Activated CD8-positive, alpha-beta memory T cell treated with anti-CD3 and anti-CD28 coated beads, Interleukin-2, amount 50 U/mL, for 24 hours (primary cell): ENCODE results near the gene OAS3.
"Not testable (repeated sequence)": the region's sequence is repeated elsewhere in the genome, so short reads cannot be mapped to it uniquely, and the experiment has no call there.

Experiments
- DNase-seq: peaks from one replicate; pipeline ENCODE4 v3.0.0-alpha.2; 2020; ENCODE audit errors: extremely low read depth

OAS3 gene

DNA sequence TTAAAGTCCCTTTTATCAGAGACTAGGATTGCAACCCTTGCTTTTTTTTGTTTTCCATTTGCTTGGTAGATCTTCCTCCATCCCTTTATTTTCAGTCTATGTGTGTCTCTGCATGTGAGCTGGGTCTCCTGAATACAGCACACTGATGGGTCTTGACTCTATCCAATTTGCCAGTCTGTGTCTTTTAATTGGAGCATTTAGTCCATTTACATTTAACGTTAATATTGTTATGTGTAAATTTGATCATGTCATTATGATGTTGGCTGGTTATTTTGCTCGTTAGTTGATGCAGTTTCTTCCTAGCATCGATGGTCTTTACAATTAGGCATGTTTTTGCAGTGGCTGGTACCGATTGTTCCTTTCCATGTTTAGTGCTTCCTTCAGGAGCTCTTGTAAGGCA, 18.9 kb downstream of the OAS3 start:
- not testable (repeated sequence) for DNase-seq

GRCh38 chr12:112961074-112961473, 22.8 kb downstream of the OAS3 start:
- no peak for DNase-seq

- DNase-seq: no peak
Observed at GRCh38 chr12:112961536-112961935, 23.3 kb downstream of the OAS3 start.

DNA sequence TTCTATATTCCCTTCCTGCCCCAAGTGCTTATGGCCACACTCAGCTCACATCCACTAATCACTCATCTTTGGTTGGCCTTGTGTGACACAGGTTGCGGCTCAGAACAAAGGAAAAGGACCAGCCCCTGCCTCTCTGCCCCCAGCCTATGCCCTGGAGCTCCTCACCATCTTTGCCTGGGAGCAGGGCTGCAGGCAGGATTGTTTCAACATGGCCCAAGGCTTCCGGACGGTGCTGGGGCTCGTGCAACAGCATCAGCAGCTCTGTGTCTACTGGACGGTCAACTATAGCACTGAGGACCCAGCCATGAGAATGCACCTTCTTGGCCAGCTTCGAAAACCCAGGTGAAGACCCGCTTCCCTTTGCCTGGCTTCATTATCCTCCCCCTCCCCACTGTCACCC, 24.3 kb downstream of the OAS3 start:
- DNase-seq: no peak

DNA sequence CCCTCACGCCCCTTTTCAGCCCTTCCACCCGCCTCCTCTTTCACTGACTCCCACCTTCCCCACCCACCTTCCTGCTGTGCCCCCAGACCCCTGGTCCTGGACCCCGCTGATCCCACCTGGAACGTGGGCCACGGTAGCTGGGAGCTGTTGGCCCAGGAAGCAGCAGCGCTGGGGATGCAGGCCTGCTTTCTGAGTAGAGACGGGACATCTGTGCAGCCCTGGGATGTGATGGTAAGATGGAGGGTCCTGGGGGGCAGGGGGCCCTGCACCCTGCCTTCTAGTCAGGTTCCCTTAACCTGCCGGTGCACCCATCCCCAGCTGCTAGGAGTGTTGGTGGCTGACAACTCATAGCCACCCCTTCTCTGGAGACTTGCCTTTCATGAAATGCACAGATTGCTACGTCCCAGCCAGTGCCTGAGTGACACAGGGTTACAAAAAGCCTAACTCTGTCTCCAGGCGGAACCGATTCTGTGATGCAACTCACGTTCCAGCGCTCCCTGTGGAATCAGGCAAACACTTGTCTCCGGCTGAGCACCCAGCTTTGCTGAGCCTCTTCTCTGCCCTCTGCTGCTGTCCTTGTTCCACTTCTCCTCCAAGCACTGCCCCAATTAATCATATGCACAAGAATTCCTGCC, 25.1 kb downstream of the OAS3 start:
- DNase-seq: no peak

GRCh38 chr12:112964067-112964670, 25.9 kb downstream of the OAS3 start:
- DNase-seq: no peak

GRCh38 chr12:112964915-112965314, 26.6 kb downstream of the OAS3 start:
- no peak for DNase-seq

- DNase-seq: no peak
Observed at GRCh38 chr12:112965643-112966042, 27.4 kb downstream of the OAS3 start.

DNA sequence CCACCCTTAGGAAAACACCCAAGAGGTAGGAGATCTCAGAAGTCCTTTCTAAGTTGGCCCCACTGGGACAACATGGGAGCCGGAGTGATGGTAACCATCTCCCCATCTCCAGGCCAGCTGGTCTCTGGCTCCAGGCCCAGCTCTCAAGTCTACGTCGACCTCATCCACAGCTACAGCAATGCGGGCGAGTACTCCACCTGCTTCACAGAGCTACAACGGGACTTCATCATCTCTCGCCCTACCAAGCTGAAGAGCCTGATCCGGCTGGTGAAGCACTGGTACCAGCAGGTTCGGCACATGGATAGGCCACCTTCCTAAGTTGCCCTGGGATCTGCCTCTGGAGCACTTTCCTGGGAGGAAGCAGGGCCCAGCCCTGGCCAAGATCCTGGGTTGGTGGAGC, 29.0 kb downstream of the OAS3 start:
- no peak for DNase-seq

DNA sequence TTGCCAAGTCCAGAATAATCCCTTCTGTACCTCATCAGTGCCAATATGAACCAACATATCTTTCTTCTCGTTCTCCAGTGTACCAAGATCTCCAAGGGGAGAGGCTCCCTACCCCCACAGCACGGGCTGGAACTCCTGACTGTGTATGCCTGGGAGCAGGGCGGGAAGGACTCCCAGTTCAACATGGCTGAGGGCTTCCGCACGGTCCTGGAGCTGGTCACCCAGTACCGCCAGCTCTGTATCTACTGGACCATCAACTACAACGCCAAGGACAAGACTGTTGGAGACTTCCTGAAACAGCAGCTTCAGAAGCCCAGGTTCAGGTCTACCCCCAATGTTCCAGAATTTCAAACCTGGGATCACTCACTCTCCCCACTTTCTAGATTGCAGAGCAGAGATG, 29.6 kb downstream of the OAS3 start:
- DNase-seq: no peak

GRCh38 chr12:112969547-112970306, 31.5 kb downstream of the OAS3 start:
- no peak for DNase-seq

DNA sequence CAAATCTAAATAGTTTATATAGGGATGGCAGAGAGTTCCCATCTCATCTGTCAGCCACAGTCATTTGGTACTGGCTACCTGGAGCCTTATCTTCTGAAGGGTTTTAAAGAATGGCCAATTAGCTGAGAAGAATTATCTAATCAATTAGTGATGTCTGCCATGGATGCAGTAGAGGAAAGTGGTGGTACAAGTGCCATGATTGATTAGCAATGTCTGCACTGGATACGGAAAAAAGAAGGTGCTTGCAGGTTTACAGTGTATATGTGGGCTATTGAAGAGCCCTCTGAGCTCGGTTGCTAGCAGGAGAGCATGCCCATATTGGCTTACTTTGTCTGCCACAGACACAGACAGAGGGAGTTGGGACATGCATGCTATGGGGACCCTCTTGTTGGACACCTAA, 32.1 kb downstream of the OAS3 start:
- no peak for DNase-seq

- DNase-seq: no peak
Observed at GRCh38 chr12:112971248-112971647, 33.0 kb downstream of the OAS3 start.

DNA sequence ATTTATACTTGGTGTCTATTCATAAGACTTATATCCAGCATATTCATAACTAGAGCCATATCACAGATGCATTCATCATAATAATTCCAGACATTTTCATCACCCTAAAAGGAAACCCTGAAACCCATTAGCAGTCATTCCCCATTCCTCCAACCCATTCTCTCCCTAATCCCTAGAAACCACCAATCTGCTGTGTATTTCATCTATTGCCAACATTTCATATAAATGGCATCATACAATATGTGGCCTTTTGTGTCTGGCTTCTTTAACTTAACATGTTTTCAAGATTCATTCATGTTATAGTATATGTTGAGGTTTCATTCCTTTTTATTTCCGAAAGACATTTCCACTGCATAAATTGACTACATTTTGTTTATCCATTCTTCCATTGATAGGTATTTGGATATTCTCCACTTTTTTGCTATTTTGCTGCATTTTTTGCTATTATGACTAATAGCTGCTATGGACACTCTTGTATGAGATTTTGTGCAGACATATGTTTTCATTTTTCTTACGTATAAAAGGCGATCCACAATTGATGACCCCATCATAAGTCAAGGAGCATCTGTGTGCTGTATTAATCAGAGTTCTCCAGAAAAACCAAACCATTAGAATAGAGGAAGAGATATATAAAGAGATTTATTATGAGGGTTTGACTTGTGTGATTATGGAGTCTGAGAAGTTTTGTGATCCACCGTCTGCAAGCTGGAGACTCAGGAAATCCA, 34.9 kb downstream of the OAS3 start:
- DNase-seq: no peak

- no peak for DNase-seq
Observed at GRCh38 chr12:112973818-112974231, 35.6 kb downstream of the OAS3 start.

DNA sequence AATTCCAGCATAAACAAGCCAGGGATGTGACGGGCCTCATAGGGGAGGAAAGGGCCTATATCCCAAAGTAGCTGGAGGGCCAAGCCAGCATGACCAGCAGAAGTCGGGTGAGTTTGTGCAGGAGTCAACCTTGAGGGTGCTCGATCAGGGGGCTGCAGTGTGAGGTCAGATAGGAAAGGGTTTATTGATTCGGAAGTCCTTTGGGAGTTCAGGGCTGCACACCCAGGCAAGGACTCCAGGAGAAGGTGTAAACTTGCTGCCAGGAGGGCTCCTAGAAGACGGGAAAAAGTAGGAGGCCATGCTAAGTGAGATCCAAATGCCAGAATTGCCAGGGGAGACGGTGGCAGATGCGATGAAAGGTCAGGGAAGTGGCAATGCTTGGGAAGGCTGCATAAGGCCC, 36.6 kb downstream of the OAS3 start:
- DNase-seq: no peak

DNA sequence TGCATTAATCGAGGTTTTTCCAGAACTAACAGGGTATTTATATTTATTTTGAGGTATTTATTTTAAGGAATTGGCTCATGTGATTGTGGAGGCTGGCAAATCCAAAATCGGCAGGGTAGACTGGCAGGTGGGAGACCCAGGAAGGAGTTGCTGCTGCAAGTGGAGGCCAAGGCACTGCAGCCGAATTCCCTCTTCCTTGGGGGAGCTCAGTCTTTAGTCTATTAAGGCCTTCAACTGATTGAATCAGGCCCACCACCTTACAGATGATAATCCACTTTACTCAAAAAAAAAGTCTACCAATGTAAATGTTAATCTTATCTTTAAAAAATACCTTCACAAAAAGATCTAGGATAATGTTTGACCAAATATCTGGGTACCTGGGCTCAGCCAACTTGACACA, 38.9 kb downstream of the OAS3 start:
- DNase-seq: no peak

DNA sequence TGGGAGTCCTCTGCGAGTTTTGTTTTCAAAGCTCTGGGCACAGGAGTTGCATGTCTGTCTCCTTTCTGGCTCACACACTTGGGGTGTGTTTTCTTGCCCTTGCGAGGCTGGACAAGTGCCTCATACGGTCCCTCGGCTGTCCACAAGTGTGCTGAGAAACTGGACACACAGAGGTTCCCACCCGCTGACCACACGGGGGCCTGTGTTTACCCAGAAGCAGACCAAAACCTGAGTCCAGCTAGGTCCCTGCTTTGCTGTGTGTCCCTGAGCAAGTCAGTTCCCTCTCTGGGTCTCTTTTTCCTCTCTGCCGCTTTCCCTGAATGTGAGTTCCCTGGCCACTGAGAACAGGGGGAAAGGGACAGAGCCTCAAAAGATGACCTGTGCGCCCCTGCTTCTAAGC, 39.4 kb downstream of the OAS3 start:
- DNase-seq: no peak

GRCh38 chr12:112978163-112979040, 40.1 kb downstream of the OAS3 start, which contains the start of gene OAS2:
TSS of gene OAS2 (plus strand) at chr12:112978519. CDS start at chr12:112978609, 90 bp downstream.
- peak; percentile 51 for DNase-seq

DNA sequence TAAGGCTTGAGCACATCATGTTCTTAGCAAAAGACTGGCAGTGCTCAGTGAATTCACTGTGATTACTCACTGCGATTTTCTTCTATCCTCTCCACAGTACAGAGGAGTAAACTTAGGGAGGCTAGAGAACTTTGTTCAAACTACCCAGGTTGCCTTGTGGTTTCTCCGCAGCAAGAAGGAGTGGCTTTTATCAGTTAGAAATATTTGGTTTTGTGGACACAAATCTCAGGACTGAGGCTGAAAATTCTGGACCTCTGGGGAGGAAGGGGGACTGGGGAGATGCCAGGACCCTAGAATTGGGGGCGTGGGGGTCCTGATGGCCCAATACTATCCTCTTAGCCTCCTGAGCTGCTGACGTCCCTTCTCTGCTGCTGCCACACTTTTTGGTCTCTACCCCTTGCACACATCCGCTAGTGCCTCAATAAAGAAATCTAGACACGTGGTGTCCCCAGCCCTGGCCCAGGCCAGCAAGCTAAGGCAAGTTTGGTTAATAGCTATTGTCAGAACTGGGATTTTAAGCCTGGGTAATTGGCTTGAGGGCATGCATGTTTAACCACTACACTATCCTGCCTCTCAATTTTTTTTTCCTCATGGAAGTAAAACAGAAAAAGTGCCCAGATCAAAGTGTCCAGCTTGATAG, 40.9 kb downstream of the OAS3 start:
- DNase-seq: no peak
